Upper lobe of right lung (tissue), 1 donor: ENCODE measurements around the gene NFILZ. TPM values are rescaled to one million over a fixed set of nuclear protein-coding genes. Genes with fewer than 3 reads are reported as not detected.

Experiments
- ATAC-seq: fragments of 200-7000 bp; cut with Tn5 transposase; one replicate; pipeline ENCODE4 v1.9.1; 2020; ENCODE audit warnings: mild to moderate bottlenecking, moderate library complexity
- DNase-seq: peaks from one replicate; pipeline ENCODE4 v3.0.0-alpha.2; 2020
- H3K27ac ChIP-seq: fragments of 200-600 bp; one replicate; pipeline ENCODE4 v1.8.0; 2022
- H3K27me3 ChIP-seq: fragments of 200-600 bp; one replicate; pipeline ENCODE4 v1.8.0; 2022; ENCODE audit warnings: mild to moderate bottlenecking
- H3K36me3 ChIP-seq: fragments of 200-600 bp; one replicate; pipeline ENCODE4 v1.8.0; 2022
- H3K4me1 ChIP-seq: fragments of 200-600 bp; one replicate; pipeline ENCODE4 v1.8.0; 2022
- H3K4me3 ChIP-seq: fragments of 200-600 bp; one replicate; pipeline ENCODE4 v1.8.0; 2022; ENCODE audit warnings: mild to moderate bottlenecking
- H3K9me3 ChIP-seq: fragments of 200-600 bp; one replicate; pipeline ENCODE4 v1.8.0; 2022
- intact Hi-C: fragments of 100-400 bp; cut with DNase I; formaldehyde crosslinking; loops from one replicate; pipeline ENCODE4 v1.11.0; 2022
- long read RNA-seq: library from polyadenylated mRNA; unstranded; transcript quantifications from one replicate; pipeline ENCODE4 v2.0.0, GENCODE V29; 2021
- total RNA-seq: library from RNA; stranded (reverse); fragmentation: NEBNext Ultra II Directional; extraction: Animal tissue kit (Norgen Biotek cat#: 25700); gene quantifications from one replicate; pipeline ENCODE4 v1.2.1, GENCODE V29; 2021
- TF ChIP-seq, protein P1 (sequence below): fragments of 200-600 bp; IDR thresholded peaks from one replicate; pipeline ENCODE4 v1.8.0; 2022; ENCODE audit warnings: antibody characterized with exemption
- donor health status: DM: no; HTN: yes; CAD: no; lungs with severe emphysema.

Gene NFILZ, protein sequence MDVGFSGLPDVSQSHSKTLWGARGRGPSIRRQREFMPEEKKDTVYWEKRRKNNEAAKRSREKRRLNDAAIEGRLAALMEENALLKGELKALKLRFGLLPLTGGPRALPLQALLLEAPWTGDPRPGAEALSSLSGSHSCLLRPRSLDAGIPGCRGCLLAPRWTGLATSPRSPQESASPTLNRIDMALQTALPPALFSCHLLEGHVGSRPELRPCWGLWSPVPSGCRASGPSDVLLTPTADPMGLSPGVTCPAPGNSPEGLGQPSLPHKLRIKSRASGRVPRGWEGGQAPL
- not detected for total RNA-seq
- long read RNA-seq, result 0 reads

DNA sequence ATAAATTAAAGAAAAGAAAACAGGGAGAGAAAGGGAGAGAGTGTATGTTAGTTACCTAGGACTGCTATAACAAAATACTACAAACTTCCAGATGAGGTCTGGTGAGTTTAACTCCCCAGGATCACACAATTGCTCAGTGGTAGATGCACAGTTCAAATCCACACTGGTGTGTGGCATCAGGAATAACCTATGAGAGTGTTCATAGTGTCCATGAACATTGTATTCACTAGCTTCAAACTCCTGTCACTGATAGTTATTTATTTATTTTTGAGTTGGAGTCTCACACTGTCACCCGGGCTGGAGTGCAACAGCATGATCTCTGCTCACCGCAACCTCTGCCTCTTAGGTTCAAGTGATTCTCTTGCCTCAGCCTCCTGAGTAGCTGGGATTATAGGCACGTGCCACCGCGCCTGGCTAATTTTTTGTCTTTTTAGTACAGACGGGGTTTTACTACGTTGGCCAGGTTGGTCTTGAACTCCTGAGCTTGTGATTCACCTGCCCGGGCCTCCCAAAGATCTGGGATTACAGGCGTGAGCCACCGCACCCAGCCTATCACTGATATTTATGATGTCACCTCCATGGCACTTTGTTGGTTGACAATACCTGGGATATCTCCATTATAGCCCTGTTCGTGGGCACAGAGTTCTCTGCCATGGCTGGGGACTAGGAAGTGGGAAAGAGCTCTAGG is at the start of gene NFILZ:
Gene NFILZ (plus strand): TSS at position 638 of the 688 bp plus-strand sequence. CDS start 46,133 bp downstream, outside the sequence.
- no peak for DNase-seq
- intact Hi-C loops, result no loop called here
- no peak for ATAC-seq
- no peaks in the 10 kb centered on the region for H3K4me1 ChIP-seq
- H3K9me3 ChIP-seq, result no peaks in the 10 kb centered on the region
- peak within 1 kb of the TSS; percentile 55 for H3K27ac ChIP-seq
- H3K36me3 ChIP-seq, result no peaks in the 10 kb centered on the region
- no peaks in the 10 kb centered on the region for H3K27me3 ChIP-seq
- no peak within 1 kb of the TSS for H3K4me3 ChIP-seq
- TF ChIP-seq, protein P1, sequence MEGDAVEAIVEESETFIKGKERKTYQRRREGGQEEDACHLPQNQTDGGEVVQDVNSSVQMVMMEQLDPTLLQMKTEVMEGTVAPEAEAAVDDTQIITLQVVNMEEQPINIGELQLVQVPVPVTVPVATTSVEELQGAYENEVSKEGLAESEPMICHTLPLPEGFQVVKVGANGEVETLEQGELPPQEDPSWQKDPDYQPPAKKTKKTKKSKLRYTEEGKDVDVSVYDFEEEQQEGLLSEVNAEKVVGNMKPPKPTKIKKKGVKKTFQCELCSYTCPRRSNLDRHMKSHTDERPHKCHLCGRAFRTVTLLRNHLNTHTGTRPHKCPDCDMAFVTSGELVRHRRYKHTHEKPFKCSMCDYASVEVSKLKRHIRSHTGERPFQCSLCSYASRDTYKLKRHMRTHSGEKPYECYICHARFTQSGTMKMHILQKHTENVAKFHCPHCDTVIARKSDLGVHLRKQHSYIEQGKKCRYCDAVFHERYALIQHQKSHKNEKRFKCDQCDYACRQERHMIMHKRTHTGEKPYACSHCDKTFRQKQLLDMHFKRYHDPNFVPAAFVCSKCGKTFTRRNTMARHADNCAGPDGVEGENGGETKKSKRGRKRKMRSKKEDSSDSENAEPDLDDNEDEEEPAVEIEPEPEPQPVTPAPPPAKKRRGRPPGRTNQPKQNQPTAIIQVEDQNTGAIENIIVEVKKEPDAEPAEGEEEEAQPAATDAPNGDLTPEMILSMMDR, result no peak

DNA sequence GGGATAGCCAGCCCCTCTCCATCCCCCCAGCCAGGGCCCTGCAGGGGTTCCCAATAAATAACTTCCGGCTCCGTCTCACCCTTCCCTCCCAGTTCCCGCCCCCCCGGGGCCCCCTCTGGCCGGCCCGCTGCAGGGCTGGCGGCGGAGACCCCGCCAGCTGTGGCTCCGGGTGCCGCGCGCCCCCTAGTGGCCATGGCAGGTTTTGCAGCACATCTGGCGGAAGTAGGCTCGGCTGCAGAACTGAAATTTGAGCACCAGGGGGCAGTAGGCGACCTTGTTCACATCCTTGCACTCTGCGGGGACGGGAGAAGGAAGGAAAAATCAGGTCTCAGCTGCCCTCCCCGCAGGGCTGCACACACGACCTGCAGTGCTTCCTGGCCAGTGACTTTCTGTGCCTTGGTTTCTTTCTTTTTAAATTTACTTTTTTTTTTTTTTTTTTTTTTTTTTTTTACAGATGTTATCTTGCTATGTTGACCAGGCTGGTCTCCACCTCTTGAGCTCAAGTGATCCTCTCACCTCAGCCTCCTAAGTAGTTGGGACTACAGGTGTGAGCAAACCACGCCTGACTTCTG is 49.6 kb upstream of the NFILZ start:
- H3K27me3 ChIP-seq, result no peaks in the 10 kb centered on the region
- intact Hi-C loops, result no loop called here
- ATAC-seq (peak; percentile 88), DNase-seq (peak; percentile 89)
- peaks cover 25% of the 10 kb centered on the region for H3K4me1 ChIP-seq
- H3K27ac ChIP-seq, result no peak overlapping the region
- H3K9me3 ChIP-seq, result no peaks in the 10 kb centered on the region
- no peak overlapping the region for H3K4me3 ChIP-seq
- TF ChIP-seq, protein P1, result peak; percentile 98
- no peaks in the 10 kb centered on the region for H3K36me3 ChIP-seq

DNA sequence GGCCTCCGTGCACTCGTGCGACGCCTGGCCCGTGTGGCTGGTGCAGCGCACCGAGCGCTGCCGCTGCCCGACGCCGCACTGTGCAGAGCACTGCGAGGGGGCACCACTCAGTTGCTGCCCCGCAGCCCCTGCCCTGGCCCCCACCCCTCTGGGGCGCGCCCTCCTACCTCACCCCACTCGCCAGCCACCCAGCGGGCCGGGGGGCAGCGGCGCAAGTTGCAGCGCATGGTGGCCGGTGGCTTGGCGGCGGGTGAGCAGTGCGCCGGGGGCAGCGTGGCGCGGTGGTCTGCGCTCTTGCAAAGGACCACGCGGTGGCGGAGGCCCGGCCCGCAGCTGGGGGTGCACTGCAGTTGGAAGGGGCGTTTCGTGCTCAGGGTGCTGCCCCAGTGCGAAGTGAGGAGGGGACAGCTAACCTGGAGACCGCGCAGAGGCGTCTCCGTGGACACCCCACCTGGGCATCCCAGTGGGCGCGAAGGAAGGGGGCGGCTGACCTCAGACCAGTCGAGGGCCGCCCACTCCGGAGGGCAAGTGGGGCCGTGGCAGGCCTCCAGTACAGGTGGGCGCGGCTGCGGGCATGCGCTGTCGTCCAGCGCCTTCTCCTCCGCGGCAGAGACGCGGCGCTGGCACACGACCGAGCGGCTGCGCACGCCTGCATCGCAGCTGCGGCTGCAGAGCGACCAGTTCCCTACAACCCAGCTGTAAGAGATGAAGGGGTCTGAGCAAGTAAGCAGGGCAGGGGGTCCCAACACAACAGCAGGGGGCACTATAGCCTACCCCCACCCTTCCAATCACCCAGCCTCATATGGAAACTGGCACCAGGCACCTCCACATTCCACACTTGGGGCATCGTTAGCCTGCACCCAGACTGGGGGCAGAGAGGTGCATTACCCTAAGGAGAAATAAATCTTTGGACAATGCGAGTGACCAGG is 45.2 kb upstream of the NFILZ start:
- no peaks in the 10 kb centered on the region for H3K36me3 ChIP-seq
- intact Hi-C loops, result no loop called here
- no peaks in the 10 kb centered on the region for H3K27me3 ChIP-seq
- H3K27ac ChIP-seq, result no peak overlapping the region
- peaks cover 5% of the 10 kb centered on the region for H3K4me1 ChIP-seq
- no peaks in the 10 kb centered on the region for H3K9me3 ChIP-seq
- DNase-seq (no peak), ATAC-seq (no peak)
- TF ChIP-seq, protein P1, result no peak
- no peak overlapping the region for H3K4me3 ChIP-seq

DNA sequence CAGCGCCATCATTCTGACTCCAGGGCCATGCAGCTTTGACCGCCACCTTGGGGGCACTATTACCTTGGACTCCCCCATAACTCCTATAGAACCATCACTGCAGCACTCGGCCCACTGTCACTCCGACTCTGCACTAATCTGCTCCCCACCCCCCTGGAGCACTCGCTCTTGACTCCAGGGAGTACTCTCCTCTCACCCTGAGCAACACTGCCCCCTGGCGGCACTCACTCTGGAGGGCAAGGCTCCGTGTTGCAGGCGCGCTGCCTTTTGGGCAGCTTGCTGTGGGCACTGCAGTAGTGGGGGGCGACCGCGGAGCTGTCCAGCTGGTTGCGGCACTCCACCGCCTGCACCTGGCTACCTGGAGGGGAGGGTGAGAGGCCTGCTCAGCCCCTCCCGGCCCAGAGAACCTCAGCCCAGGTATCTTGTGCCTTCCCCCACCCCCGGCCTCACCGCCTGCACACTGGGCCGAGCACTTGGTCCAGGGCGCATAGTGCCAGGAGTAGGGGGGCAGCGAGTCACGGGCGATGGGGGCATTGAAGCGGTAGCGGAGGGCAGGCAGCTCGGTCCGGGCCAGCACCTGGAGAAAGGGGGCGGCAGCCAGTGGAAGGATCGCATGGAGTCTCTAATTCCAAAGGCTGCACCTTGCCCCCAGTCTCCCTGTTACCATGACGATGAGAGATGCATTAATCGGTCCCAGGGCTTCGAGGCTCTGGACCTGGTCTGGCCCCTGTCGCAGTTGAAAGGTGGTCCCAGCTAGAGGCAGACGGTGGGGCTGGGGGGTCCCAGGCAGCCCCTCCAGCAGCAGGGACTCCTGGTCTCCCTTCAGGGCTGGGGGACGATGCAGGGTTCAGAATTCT is 44.3 kb upstream of the NFILZ start:
- no peaks in the 10 kb centered on the region for H3K9me3 ChIP-seq
- intact Hi-C loops, result no loop called here
- no peak overlapping the region for H3K4me3 ChIP-seq
- peak; percentile 69 for ATAC-seq
- TF ChIP-seq, protein P1, result peak; percentile 58
- peak; percentile 83 for DNase-seq
- no peaks in the 10 kb centered on the region for H3K27me3 ChIP-seq
- H3K36me3 ChIP-seq, result no peaks in the 10 kb centered on the region
- no peaks in the 10 kb centered on the region for H3K4me1 ChIP-seq
- no peak overlapping the region for H3K27ac ChIP-seq
